ENCODE data around the gene ZNF148.

The ZNF148 gene

GRCh38 chr3:125187599-125187910 is 187.6 kb downstream of the ZNF148 start:
- DNase-seq, result no peak

DNA sequence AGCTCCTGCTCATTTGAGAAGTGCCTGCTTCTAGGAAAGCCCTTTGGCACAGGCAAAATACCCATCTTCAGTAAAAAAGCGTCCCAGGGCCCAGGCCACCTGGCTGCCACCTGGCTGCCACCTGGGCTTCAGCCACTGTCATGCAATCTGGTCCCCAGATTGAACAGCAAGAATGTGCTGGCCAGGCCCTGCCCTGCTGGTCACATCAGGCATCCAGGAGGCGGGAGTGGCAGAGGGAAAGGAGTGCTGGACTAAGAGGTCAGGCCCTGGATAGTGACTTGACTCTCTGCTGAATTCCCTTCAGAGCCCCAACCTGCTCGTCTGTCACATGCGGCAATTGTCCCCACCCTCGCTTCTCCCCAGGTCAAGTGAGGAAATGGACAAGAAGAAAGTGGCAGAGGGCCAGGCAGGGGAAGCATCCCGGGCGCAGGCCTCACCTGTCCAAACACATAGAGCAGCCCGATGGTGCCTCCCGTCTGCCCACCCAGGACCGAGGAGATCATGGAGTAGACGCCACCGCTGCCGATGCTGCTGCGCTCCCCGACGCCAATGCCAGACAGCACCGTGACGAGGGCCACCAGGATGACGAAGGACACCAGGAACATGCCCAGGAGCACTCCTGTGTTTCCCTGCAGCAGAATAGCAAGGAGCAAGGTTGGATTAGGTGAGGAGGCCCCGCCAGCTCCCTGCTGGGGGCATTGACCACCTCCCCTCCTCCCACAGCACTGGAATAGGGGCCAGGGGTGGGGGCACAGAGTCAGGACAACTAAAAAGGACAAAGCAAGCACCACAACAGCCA is 188.1 kb downstream of the ZNF148 start:
- DNase-seq, result no peak

- DNase-seq, result no peak
Measured at GRCh38 chr3:125186261-125186787, 188.8 kb downstream of the ZNF148 start.

GRCh38 chr3:125185805-125186204 is 189.3 kb downstream of the ZNF148 start:
- no peak for DNase-seq

- no peak for DNase-seq
Measured at GRCh38 chr3:125179884-125180240, 195.3 kb downstream of the ZNF148 start.

DNA sequence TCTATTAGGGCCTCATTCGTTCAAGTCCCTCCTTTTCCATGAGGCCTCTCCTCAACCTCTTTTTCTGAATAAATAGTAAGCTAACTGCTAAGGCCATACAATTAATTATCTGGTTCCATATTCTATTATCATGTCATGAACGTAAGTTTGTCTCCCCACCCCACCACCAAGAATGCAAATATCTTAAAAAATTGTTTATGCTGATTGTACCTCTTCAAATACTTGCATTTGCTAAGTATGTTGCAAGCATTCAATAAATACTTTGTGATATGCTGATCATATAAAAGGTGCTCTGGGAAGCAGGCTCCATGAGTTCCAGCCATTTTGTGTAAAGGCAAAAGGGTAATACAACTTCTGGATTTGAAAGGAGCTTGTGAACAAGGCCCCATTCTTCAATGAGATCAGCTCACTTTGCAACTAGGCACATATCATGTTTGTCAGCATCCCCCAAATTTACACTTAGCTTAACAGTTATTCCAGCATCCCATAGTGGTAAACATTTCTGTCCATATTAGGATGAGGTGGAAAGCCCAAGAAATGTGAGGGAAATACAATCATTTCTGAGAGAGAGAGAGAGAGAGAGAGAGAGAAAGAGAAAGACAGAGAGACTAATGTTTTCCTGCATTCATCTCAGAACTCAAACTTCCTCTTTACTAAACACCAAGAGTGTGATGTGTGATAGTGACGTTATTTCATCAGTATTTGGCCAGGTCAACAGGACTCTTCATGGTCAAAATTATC is 195.8 kb downstream of the ZNF148 start:
- DNase-seq, result no peak

- no peak for DNase-seq
Measured at GRCh38 chr3:125177746-125178145, 197.4 kb downstream of the ZNF148 start.
